IPS-NIHi7 (cell line): Measurements from ENCODE around the gene GID8.

Experiments used
- DNase-seq: peaks from one replicate; pipeline ENCODE4 v3.0.0; 2012; ENCODE audit warnings: mixed read lengths; ENCODE audit errors: extremely low spot score

GID8 gene

GRCh38 chr20:62902926-62903615 is 34.9 kb upstream of the GID8 start:
- DNase-seq, result no peak

- DNase-seq, result no peak
These were observed 32.3 kb upstream of the GID8 start for GRCh38 chr20:62905536-62906117.

GRCh38 chr20:62906209-62906608 is 31.7 kb upstream of the GID8 start:
- DNase-seq, result no peak

GRCh38 chr20:62906647-62907375 is 31.1 kb upstream of the GID8 start:
- no peak for DNase-seq

GRCh38 chr20:62907384-62908317 is 30.3 kb upstream of the GID8 start:
- DNase-seq, result peak; percentile 48

GRCh38 chr20:62908971-62909791 is 28.8 kb upstream of the GID8 start:
- DNase-seq, result no peak

GRCh38 chr20:62910217-62910766 is 27.7 kb upstream of the GID8 start:
- DNase-seq, result no peak

- DNase-seq, result no peak
These were observed 27.0 kb upstream of the GID8 start for GRCh38 chr20:62910777-62911497.

GRCh38 chr20:62911701-62912280 is 26.2 kb upstream of the GID8 start:
- no peak for DNase-seq

GRCh38 chr20:62913043-62913630 is 24.8 kb upstream of the GID8 start:
- DNase-seq, result no peak

- DNase-seq, result no peak
These were observed 23.5 kb upstream of the GID8 start for GRCh38 chr20:62914436-62914835.

- peak; percentile 64 for DNase-seq
These were observed 22.9 kb upstream of the GID8 start for GRCh38 chr20:62914970-62915457.

GRCh38 chr20:62916703-62917476 is 21.1 kb upstream of the GID8 start:
- DNase-seq, result no peak

- no peak for DNase-seq
These were observed 20.2 kb upstream of the GID8 start for GRCh38 chr20:62917720-62918119.

- no peak for DNase-seq
These were observed 19.8 kb upstream of the GID8 start for GRCh38 chr20:62918147-62918546.

GRCh38 chr20:62918831-62919230 is 19.1 kb upstream of the GID8 start:
- DNase-seq, result no peak

- no peak for DNase-seq
These were observed 17.8 kb upstream of the GID8 start for GRCh38 chr20:62920039-62920645.

- peak; percentile 63 for DNase-seq
These were observed 16.7 kb upstream of the GID8 start for GRCh38 chr20:62921119-62921687.
